Esophagus muscularis mucosa (tissue), 4 donors: ENCODE measurements around the gene CP. TPM values are rescaled to one million over a fixed set of nuclear protein-coding genes. Genes with fewer than 3 reads are reported as not detected.

ENCODE experiments used
- DNase-seq: peaks from one replicate; pipeline ENCODE4 v3.0.0-alpha.2; 2017; ENCODE audit errors: extremely low spot score
- H3K27ac ChIP-seq, 4 donors: fragments of 200-600 bp; sonication (generic); replicated peaks in 1 of 4; 1 replicate in 3 of 4; 2 replicates in 1 of 4; pipeline ENCODE4 v1.5.1; 2016 to 2019; ENCODE audit warnings: mild to moderate bottlenecking in 1 of 4
- H3K27me3 ChIP-seq, 4 donors: fragments of 200-600 bp; sonication (generic); one replicate each; pipeline versions ENCODE4 v1.5.1 to v1.6.0; 2016 to 2019
- H3K36me3 ChIP-seq, 4 donors: fragments of 200-600 bp; sonication (generic); one replicate each; pipeline ENCODE4 v1.5.1; 2016 to 2019
- H3K4me1 ChIP-seq, 4 donors: fragments of 200-600 bp; sonication (generic); one replicate each; pipeline ENCODE4 v1.5.1; 2016 to 2019
- H3K4me3 ChIP-seq, 4 donors: fragments of 200-600 bp; sonication (generic); 1 replicate in 2 of 4; 2 replicates in 2 of 4; pipeline ENCODE4 v1.5.1; 2016 to 2019; ENCODE audit warnings: mild to moderate bottlenecking in 4 of 4, moderate library complexity in 1 of 4
- H3K9me3 ChIP-seq, 4 donors: fragments of 200-600 bp; sonication (generic); 1 replicate in 3 of 4; 2 replicates in 1 of 4; pipeline ENCODE4 v1.5.1; 2016 to 2019
- EP300 ChIP-seq: sonication (generic); formaldehyde crosslinking; IDR thresholded peaks from one replicate; pipeline ENCODE4 v1.6.1; 2017; ENCODE audit warnings: antibody characterized with exemption
- POLR2A ChIP-seq: fragments of 450-650 bp; IDR thresholded peaks from one replicate; pipeline ENCODE4 v1.6.1; 2017; ENCODE audit warnings: antibody characterized with exemption, moderate library complexity, mild to moderate bottlenecking, low read depth
- POLR2AphosphoS5 ChIP-seq, 2 donors: sonication (generic); formaldehyde crosslinking; IDR thresholded peaks; one replicate each; pipeline ENCODE4 v1.6.1; 2017; ENCODE audit warnings: antibody characterized with exemption in 2 of 2
- WGBS: methylation state at CpG from one replicate; pipeline ENCODE4 v1.1.5; 2018; 5-methylcytosine and 5-hydroxymethylcytosine counted together
- intact Hi-C: fragments of 100-400 bp; cut with DNase I; formaldehyde crosslinking; loops from one replicate; pipeline ENCODE4 v1.15.1; 2023
- total RNA-seq, 4 donors: library from RNA; depleted of rRNA; stranded (reverse); fragments of >200 nt; gene quantifications; one replicate each; pipeline versions ENCODE4 v1.1.0 to v1.2.1, GENCODE V29; 2016
- TF ChIP-seq, protein P1 (sequence below), 3 experiments: fragments of 200-600 bp in 2 of 3; fragments of 450-650 bp in 1 of 3; sonication (generic) in 2 of 3; IDR thresholded peaks; one replicate each; pipeline ENCODE4 v1.5.1; 2017 to 2019; ENCODE audit warnings: antibody characterized with exemption in 3 of 3, mild to moderate bottlenecking in 2 of 3, moderate library complexity in 1 of 3

Gene CP
- total RNA-seq, 4 donors from 2014 or later: 5.6 to 8.1 (median 6.0) TPM

DNA sequence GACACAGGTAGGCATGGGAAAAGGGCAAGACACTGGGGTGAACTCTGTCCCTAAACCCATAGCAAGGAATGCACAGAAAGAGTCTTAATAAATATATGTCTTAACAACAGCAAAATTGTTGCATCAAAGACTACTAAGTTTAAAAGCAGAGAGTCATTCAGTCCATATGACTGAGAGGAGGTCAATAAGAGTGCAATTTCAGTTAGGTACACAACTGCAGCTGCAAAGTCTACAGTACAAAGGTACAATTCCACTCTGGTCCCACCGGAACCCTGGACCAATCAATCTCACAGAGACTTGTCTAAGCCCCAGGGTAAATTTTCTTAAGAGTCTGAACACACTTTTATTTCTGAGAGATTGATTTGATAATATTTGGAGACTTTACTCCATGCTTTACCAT lies 6.9 kb downstream of the CP start:
- Histone ChIP-seq H3K4me3 (no peak overlapping the region), H3K4me1 (peaks cover 6 to 14% (median 8%) of the 10 kb centered on the region in 4 donors), H3K9me3 (no peaks in the 10 kb centered on the region), H3K36me3 (no peaks in the 10 kb centered on the region), H3K27me3 (no peaks in the 10 kb centered on the region), H3K27ac (no peak overlapping the region)
- WGBS: 89% methylated on average over 1 of the region's 1 CpG
- intact Hi-C loops: no loop called here
- DNase-seq: no peak
- TF ChIP-seq, protein P1, sequence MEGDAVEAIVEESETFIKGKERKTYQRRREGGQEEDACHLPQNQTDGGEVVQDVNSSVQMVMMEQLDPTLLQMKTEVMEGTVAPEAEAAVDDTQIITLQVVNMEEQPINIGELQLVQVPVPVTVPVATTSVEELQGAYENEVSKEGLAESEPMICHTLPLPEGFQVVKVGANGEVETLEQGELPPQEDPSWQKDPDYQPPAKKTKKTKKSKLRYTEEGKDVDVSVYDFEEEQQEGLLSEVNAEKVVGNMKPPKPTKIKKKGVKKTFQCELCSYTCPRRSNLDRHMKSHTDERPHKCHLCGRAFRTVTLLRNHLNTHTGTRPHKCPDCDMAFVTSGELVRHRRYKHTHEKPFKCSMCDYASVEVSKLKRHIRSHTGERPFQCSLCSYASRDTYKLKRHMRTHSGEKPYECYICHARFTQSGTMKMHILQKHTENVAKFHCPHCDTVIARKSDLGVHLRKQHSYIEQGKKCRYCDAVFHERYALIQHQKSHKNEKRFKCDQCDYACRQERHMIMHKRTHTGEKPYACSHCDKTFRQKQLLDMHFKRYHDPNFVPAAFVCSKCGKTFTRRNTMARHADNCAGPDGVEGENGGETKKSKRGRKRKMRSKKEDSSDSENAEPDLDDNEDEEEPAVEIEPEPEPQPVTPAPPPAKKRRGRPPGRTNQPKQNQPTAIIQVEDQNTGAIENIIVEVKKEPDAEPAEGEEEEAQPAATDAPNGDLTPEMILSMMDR (IDR thresholded peaks at IDR 0.05): no peak
- TF ChIP-seq EP300 (no peak), POLR2AphosphoS5 (IDR thresholded peaks at IDR 0.05) (no peak), POLR2A (no peak)

GRCh38 chr3:149212386-149212785 lies 9.2 kb downstream of the CP start:
- WGBS: 96% methylated on average over 1 of the region's 1 CpG
- Histone ChIP-seq H3K27ac (no peak overlapping the region), H3K4me1 (peaks cover 6 to 14% (median 8%) of the 10 kb centered on the region in 4 donors), H3K27me3 (no peaks in the 10 kb centered on the region), H3K9me3 (no peaks in the 10 kb centered on the region), H3K36me3 (no peaks in the 10 kb centered on the region), H3K4me3 (no peak overlapping the region)
- no peak for DNase-seq
- intact Hi-C loops: no loop called here
- TF ChIP-seq POLR2AphosphoS5 (IDR thresholded peaks at IDR 0.05) (no peak), EP300 (no peak), POLR2A (no peak)
- TF ChIP-seq, protein P1 (IDR thresholded peaks at IDR 0.05): no peak

DNA sequence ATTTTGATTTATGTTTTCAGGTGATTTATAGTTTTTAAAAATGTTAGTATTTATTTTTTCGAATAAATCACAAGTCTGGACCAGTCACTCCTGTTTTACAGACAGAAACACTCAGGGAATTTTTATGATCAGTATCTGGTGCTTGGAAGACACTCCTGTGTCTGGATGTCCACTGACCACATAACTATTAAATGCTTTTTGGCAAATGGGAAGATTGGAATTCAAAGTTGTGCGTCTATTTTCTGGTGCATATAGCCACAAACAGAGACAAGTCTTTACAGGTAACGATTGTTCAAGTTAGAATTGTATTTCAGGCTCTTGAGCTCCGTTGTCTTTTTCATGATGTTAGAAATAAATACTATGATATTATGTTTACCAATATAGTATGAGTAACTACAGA lies 12.2 kb downstream of the CP start:
- H3K27ac ChIP-seq: no peak overlapping the region
- TF ChIP-seq EP300: no peak
- TF ChIP-seq, protein P1 (IDR thresholded peaks at IDR 0.05): no peak
- no peak for TF ChIP-seq POLR2A
- no peak for TF ChIP-seq POLR2AphosphoS5 (IDR thresholded peaks at IDR 0.05)
- intact Hi-C loops: no loop called here
- H3K9me3 ChIP-seq: no peaks in the 10 kb centered on the region
- H3K36me3 ChIP-seq: no peaks in the 10 kb centered on the region
- WGBS: 91% methylated on average over 4 of the region's 4 CpGs
- no peak for DNase-seq
- H3K27me3 ChIP-seq: no peaks in the 10 kb centered on the region
- H3K4me1 ChIP-seq: no peaks in the 10 kb centered on the region
- H3K4me3 ChIP-seq: no peak overlapping the region

DNA sequence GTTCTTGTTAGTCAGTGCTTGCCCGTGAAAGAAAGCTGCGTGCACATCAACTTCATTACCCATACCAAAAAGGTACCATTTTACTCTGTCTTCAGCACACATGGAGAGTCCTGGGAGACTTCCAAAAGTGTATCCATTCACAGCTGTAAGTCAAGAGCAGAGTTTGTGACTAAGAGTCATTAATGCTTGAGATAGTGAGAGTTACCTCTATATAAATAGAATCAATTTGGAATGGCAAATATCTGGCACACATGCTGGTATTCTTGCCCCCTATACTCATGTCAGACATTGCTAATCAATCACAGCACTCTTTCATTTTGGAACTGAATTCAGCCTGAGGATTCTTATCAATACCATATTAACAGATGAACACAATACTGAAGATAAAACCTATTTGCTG lies 14.2 kb downstream of the CP start:
- H3K36me3 ChIP-seq: no peaks in the 10 kb centered on the region
- intact Hi-C loops: no loop called here
- DNase-seq: no peak
- no peak overlapping the region for H3K27ac ChIP-seq
- 95% methylated on average over 2 of the region's 2 CpGs for WGBS
- H3K9me3 ChIP-seq: no peaks in the 10 kb centered on the region
- no peaks in the 10 kb centered on the region for H3K27me3 ChIP-seq
- TF ChIP-seq, protein P1 (IDR thresholded peaks at IDR 0.05): no peak
- H3K4me3 ChIP-seq: no peak overlapping the region
- H3K4me1 ChIP-seq: no peaks in the 10 kb centered on the region

GRCh38 chr3:149204390-149204991 lies 17.1 kb downstream of the CP start:
- Histone ChIP-seq H3K4me1 (no peaks in the 10 kb centered on the region), H3K27me3 (peaks cover 0 to 4% (median 0%) of the 10 kb centered on the region in 4 donors), H3K36me3 (no peaks in the 10 kb centered on the region), H3K4me3 (no peak overlapping the region), H3K9me3 (no peaks in the 10 kb centered on the region), H3K27ac (no peak overlapping the region)
- intact Hi-C loops: no loop called here
- WGBS: 90% methylated on average over 3 of the region's 3 CpGs
- TF ChIP-seq POLR2AphosphoS5 (IDR thresholded peaks at IDR 0.05): no peak
- TF ChIP-seq, protein P1 (IDR thresholded peaks at IDR 0.05): no peak
- TF ChIP-seq EP300: no peak
- TF ChIP-seq POLR2A: no peak
- no peak for DNase-seq
